Germinal center (tissue), 1 donor: ENCODE data around the gene TRMT44.

Experiments used
- DNase-seq: peaks from one replicate; pipeline ENCODE4 v3.0.0; 2012; ENCODE audit warnings: mixed read lengths, low spot score

Gene TRMT44, protein sequence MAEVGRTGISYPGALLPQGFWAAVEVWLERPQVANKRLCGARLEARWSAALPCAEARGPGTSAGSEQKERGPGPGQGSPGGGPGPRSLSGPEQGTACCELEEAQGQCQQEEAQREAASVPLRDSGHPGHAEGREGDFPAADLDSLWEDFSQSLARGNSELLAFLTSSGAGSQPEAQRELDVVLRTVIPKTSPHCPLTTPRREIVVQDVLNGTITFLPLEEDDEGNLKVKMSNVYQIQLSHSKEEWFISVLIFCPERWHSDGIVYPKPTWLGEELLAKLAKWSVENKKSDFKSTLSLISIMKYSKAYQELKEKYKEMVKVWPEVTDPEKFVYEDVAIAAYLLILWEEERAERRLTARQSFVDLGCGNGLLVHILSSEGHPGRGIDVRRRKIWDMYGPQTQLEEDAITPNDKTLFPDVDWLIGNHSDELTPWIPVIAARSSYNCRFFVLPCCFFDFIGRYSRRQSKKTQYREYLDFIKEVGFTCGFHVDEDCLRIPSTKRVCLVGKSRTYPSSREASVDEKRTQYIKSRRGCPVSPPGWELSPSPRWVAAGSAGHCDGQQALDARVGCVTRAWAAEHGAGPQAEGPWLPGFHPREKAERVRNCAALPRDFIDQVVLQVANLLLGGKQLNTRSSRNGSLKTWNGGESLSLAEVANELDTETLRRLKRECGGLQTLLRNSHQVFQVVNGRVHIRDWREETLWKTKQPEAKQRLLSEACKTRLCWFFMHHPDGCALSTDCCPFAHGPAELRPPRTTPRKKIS

DNA sequence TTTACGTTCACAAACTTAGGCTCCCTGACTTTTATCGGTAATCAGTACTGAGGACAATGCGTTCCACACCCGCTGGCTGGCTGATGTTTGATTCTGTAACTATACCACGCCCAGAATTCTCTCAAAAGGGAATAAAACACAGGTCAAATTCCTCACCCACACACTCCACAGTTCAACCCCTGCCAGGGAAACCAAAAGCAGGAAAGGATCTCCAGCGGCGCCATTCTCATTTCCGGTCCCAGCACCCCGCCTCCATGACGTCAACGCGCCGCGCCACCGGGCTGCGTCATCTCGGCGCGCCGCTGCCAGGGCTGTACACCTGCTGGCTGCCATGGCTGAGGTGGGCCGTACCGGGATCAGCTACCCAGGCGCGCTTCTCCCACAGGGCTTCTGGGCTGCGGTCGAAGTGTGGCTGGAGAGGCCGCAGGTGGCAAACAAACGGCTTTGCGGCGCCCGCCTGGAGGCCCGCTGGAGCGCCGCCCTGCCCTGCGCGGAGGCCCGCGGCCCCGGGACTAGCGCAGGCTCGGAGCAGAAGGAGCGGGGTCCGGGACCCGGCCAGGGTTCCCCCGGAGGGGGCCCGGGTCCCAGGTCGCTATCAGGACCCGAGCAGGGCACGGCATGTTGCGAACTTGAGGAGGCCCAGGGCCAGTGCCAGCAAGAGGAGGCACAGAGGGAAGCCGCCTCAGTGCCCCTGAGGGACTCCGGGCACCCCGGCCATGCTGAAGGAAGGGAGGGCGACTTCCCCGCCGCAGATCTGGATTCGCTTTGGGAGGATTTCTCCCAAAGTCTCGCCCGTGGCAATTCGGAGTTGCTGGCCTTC, at the start of gene TRMT44, which contains the start of gene ACOX3:
Gene TRMT44, plus strand, starts transcription at position 286 of the 820 bp plus-strand sequence. Its CDS starts 46 bp downstream, at position 332.
Gene ACOX3, minus strand, starts transcription at position 232 of the 820 bp plus-strand sequence. CDS start 24,202 bp downstream, outside the sequence.
- DNase-seq, result peak; percentile 87

- no peak for DNase-seq
Measured at GRCh38 chr4:8391071-8391470, 49.5 kb upstream of the TRMT44 start.

DNA sequence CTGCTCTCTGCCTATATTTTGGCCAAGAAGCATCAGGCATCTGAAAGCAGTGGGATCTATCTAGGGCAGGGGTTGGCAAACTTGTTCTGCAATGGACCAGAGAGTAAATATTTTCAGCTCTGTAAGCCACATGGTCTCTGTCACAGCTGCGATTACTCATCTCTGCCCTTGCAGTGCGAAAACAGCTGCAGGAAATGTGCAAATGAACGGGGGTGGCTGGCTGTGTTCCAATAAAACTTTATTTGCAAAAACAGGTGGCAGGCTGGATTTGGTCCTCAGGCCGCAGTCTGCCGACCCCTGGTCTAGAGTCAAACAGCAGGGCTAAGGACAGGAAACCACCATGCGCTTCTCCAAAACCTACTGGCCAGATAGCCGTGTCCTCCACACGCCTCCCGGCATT, 48.6 kb upstream of the TRMT44 start:
- DNase-seq, result peak; percentile 59

GRCh38 chr4:8392591-8393190, 47.9 kb upstream of the TRMT44 start:
- no peak for DNase-seq

- DNase-seq, result no peak
Measured at GRCh38 chr4:8393593-8394038, 47.0 kb upstream of the TRMT44 start.

- DNase-seq, result no peak
Measured at GRCh38 chr4:8394061-8394519, 46.5 kb upstream of the TRMT44 start.

- no peak for DNase-seq
Measured at GRCh38 chr4:8394806-8395205, 45.8 kb upstream of the TRMT44 start.

GRCh38 chr4:8395504-8396296, 44.9 kb upstream of the TRMT44 start:
- DNase-seq, result no peak

DNA sequence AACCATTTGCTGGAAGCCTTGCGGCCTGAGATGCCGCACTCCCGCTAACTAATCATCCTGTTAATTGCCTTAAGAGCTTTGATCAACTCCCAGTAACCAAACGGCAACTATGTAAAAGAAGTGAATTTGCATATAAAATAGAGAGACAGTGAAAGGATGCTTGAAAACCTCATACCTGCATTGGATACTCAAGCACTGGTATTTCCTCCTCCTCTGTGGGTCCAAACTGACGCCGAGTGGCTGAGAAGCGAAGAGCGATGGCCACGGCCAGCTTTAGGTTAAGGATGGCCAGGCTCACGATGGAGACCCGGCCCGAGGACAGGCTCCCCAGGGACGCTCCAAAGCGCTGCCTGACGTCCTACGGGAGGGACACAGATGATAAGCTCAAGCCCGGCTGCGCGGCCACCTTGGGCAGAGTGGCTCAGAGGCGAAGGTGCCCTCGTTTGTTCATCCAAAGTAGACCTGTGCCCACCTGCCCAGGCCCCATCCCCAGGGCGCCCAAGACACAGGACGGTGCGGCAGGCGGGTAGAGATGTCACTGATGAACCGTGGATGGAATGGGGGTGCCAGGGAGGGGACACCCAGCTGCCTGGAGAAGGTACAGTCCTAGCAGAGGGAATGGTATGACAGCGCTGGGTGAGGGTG, 43.7 kb upstream of the TRMT44 start:
- no peak for DNase-seq

GRCh38 chr4:8398347-8398746, 42.2 kb upstream of the TRMT44 start:
- DNase-seq, result no peak

- DNase-seq, result no peak
Measured at GRCh38 chr4:8399298-8399697, 41.3 kb upstream of the TRMT44 start.

GRCh38 chr4:8400632-8401325, 39.8 kb upstream of the TRMT44 start:
- no peak for DNase-seq

DNA sequence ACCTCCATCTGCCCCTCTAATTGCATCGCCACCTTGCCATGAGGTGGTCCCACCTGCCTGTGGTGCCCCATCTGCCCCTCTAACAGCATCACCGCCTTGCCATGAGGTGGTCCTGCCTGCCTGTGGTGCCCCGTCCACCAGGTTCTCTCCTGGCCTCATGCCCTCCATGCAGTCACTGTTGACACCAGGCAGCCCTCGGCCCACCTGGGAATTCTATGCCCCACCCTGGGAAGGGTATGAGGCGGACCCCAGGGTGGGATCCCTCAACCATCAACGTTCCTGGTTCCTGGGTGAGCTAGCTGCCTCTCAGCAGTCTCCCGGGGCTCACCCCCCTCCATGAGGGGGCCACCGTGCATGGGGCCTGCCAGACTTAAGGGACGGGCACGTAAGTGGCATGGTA, 38.9 kb upstream of the TRMT44 start:
- no peak for DNase-seq

GRCh38 chr4:8402181-8402597, 38.4 kb upstream of the TRMT44 start:
- no peak for DNase-seq

GRCh38 chr4:8402640-8403039, 37.9 kb upstream of the TRMT44 start:
- DNase-seq, result no peak

DNA sequence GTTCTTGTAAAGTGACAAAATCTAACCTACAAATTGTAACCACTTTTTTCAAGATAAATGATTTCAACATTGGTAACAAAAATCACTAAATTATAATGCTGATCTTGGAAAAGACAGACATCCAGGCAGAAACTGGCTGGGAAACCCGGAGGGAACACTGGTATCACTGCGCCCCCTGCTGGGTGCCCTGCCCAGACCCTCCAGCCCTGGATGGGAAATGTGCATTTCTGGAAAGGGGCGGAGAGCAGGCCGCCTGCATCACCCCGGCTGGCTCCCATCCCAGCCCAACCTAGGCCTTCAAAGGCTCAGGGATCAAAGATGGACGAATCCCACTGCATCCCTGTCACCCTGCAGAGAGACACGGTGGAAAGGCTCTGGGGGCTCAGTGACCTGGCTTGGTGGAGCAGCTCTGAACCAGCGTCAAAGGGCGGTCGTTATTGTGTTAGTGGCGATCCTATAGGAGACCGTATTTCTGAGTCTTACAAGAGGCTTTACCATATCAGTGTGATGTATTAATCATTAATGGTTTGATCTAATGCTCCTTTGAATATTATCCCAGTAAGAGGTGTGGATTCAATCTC, 37.3 kb upstream of the TRMT44 start:
- DNase-seq, result peak; percentile 74

DNA sequence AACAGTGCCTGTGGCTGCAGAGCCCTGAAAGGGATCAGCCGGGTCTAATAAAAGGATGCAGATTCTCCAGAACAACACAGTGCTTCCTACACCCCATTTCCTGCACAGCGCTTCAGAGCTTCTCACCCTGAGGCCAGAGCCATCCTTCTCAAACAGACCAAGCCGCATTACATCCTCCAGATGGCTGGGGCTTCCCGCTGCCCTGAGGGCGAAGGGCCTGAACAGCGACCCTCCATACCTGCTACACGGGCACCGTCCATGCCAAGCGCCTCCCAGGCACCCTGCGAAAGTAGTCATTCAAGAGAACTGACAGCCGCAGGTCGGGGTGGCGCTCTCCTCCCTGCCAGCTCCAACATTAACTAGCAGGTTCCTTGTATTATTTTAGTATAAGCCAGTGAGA, 36.6 kb upstream of the TRMT44 start:
- no peak for DNase-seq

- no peak for DNase-seq
Measured at GRCh38 chr4:8404791-8405515, 35.6 kb upstream of the TRMT44 start.

DNA sequence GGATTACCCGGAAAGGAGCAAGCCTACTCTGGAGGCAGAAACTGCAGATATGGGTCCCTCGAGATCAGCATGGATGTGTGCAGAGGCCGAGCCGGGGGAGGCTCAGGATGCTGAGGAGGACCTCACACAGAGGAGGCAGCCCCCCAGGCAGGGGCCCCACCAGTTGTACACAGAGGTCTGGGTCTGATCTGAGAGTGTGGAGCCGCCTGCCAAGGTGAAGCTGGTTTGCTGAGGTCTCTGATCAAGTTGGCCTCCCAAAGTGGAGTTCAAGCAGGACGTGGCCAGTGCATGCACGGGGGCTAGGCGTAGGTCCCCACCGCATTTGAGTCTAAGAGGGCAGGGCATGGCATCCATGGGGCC, 35.1 kb upstream of the TRMT44 start:
- no peak for DNase-seq
